Measurements from ENCODE around the gene HOXA11. TPM values are rescaled to one million over a fixed set of nuclear protein-coding genes. Genes with fewer than 3 reads are reported as not detected.

The HOXA11 gene
- total RNA-seq, 4 donors from 2014 or later: not detected

DNA sequence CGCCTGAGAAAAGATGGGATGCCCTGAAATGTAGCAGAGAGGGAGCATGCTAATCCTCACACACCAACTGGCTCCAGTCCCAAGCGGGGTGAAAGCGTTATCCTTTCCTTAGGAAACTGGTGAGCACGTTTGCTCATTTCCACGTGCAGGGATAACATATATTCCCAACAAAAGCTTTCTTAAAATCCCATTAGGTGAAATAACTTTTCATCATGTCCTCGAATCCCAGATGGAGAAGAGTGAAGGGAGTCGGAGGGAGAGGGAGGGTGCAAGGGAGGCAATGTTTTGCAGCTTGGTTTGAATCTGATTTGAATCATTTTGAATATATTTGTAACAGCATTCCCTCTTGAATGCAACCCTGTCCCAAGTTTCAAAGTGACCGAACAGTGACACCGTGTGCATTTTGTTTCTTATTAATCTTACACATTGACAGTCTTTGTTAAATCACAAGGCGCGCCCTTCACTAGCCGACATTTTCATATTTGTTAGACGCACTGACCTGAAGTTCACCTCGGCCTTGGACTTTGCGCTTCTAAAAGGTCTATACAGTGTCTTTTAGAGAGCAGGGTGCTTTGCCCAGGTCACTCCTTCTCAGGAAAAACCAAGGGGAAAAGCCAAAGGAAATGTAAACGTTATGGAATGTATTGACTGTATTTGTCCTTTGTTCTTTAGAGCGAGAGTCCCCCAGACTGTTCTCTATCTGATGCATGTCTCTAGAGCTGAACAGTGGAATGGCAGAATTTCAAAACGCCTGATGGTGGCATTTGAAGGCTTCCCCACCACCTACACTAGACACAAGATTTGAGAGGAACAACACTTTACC, 51.4 kb downstream of the HOXA11 start:
- H3K4me1 ChIP-seq: peaks cover 0 to 7% of the 10 kb centered on the region in 2 donors
- no peaks in the 10 kb centered on the region for H3K36me3 ChIP-seq
- no peak overlapping the region for H3K27ac ChIP-seq
- H3K27me3 ChIP-seq: peaks cover 47% of the 10 kb centered on the region
- 25 to 41% methylated on average over 18 of the region's 18 CpGs for WGBS, 2 donors
- intact Hi-C loops (cut with DNase I): no loop called here
- DNase-seq: no peak
- H3K4me3 ChIP-seq (replicated peaks in 1 of 3): no peak overlapping the region
- TF ChIP-seq POLR2A (IDR thresholded peaks at IDR 0.05): no peak
- TF ChIP-seq, protein P1, sequence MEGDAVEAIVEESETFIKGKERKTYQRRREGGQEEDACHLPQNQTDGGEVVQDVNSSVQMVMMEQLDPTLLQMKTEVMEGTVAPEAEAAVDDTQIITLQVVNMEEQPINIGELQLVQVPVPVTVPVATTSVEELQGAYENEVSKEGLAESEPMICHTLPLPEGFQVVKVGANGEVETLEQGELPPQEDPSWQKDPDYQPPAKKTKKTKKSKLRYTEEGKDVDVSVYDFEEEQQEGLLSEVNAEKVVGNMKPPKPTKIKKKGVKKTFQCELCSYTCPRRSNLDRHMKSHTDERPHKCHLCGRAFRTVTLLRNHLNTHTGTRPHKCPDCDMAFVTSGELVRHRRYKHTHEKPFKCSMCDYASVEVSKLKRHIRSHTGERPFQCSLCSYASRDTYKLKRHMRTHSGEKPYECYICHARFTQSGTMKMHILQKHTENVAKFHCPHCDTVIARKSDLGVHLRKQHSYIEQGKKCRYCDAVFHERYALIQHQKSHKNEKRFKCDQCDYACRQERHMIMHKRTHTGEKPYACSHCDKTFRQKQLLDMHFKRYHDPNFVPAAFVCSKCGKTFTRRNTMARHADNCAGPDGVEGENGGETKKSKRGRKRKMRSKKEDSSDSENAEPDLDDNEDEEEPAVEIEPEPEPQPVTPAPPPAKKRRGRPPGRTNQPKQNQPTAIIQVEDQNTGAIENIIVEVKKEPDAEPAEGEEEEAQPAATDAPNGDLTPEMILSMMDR (IDR thresholded peaks at IDR 0.05): no peak
- H3K9me3 ChIP-seq: no peaks in the 10 kb centered on the region

DNA sequence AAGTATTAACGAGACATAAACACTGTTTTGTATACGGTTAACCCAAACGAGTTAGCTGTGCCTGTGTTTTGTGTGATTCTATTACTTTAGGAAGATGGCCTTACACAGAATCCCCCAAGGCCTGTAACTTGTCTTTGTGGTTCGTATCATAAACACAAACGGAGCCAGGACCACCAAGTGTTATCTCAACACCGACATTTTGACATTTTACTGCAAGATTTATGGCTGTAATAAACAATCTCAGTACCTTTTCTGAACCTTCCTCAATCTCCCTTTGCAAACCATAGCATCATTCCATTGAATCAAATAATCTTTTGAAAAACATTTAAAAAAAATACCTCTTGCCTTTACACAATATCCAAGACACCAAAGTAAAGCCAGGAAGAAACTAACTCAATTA, 52.1 kb downstream of the HOXA11 start:
- Histone ChIP-seq H3K27ac (no peak overlapping the region), H3K36me3 (no peaks in the 10 kb centered on the region), H3K9me3 (no peaks in the 10 kb centered on the region), H3K27me3 (peaks cover 45% of the 10 kb centered on the region), H3K4me1 (peaks cover 0 to 7% of the 10 kb centered on the region in 2 donors), H3K4me3 (replicated peaks in 1 of 3) (no peak overlapping the region)
- 30 to 53% methylated on average over 6 of the region's 6 CpGs for WGBS, 2 donors
- TF ChIP-seq, protein P1 (IDR thresholded peaks at IDR 0.05): no peak
- no peak for TF ChIP-seq POLR2A (IDR thresholded peaks at IDR 0.05)
- DNase-seq: no peak
- intact Hi-C loops (cut with DNase I): no loop called here

- intact Hi-C loops (cut with DNase I): no loop called here
- no peak for DNase-seq
- Histone ChIP-seq H3K27ac (no peak overlapping the region), H3K4me1 (peaks cover 0 to 7% of the 10 kb centered on the region in 2 donors), H3K9me3 (no peaks in the 10 kb centered on the region), H3K36me3 (no peaks in the 10 kb centered on the region), H3K27me3 (peaks cover 45% of the 10 kb centered on the region), H3K4me3 (replicated peaks in 1 of 3) (no peak overlapping the region)
- TF ChIP-seq POLR2A (IDR thresholded peaks at IDR 0.05): no peak
- TF ChIP-seq, protein P1 (IDR thresholded peaks at IDR 0.05): no peak
- WGBS, 2 donors: 33 to 53% methylated on average over 2 of the region's 2 CpGs
These were observed 52.8 kb downstream of the HOXA11 start for GRCh38 chr7:27132214-27132613.

DNA sequence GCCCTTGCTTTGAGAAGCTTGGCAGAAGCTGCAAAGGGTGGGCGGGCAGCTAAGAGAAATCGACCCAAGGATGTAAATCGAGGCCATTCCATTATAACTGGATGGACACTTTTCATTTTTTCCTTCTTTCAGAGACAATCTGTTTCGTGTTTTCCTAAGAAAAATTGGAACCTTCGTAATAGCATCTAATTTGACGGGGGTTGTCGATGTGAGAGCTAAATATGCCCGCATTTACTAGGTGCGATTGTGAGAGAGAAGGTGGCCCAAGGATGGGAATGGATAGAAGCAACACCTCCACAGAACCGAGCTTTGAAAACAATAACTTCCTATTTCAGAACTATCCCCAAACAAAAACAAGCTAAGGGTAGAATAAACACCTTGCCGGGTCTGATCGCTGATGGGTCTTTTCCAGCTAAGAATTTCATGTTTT, 53.6 kb downstream of the HOXA11 start:
- peaks cover 0 to 7% of the 10 kb centered on the region in 2 donors for H3K4me1 ChIP-seq
- WGBS, 2 donors: 30 to 32% methylated on average over 12 of the region's 12 CpGs

More for the DNA sequence above, 53.6 kb downstream of the HOXA11 start:
- H3K27me3 ChIP-seq: peaks cover 38% of the 10 kb centered on the region
- TF ChIP-seq, protein P1 (IDR thresholded peaks at IDR 0.05): no peak
- no peak for TF ChIP-seq POLR2A (IDR thresholded peaks at IDR 0.05)
- intact Hi-C loops (cut with DNase I): no loop called here
- no peak overlapping the region for H3K27ac ChIP-seq
- H3K36me3 ChIP-seq: no peaks in the 10 kb centered on the region
- no peak for DNase-seq
- no peaks in the 10 kb centered on the region for H3K9me3 ChIP-seq
- peak overlapping the region in 1 of 3 donors; percentile 29 for H3K4me3 ChIP-seq (replicated peaks in 1 of 3)

MicroRNAs within 50 kb of the gene (microRNA counts, 767-probe panel; counts per million panel counts)
- 0 to 1,776 counts per million in 2 donors for microRNA hsa-miR-196b-5p

Small RNAs within 50 kb of the gene (microRNA-seq; reads per million reads assigned to microRNA genes)
- 38.4 reads per million, percentile 44 among the genes with 10 or more reads in this experiment for gene MIR196B

Small RNAs within 50 kb of the gene (small RNA-seq; reads per million reads assigned to genes)
- not detected for gene AC004080.5
- not detected for gene RF02140
- not detected for gene RF02141

Other genes starting within 250 kb of the HOXA11 start
- under 1 TPM in 2 of 4 donors, not detected in 2; 0.67 to 0.78 TPM for gene HOXA1, start 89.2 kb downstream of the HOXA11 start, total RNA-seq
- 1 to 10 TPM in 2 of 4 donors, under 1 TPM in 2; 0.73 to 2.7 (median 1.7) TPM for gene HOXA2, start 82.5 kb downstream of the HOXA11 start, total RNA-seq
- gene HOXA4, start 54.5 kb downstream of the HOXA11 start, total RNA-seq: 1 to 10 TPM in 3 of 4 donors, under 1 TPM in 1; 0.56 to 2.1 (median 1.3) TPM
- 1 to 10 TPM; 2.0 to 4.4 (median 3.3) TPM for gene HOXA5, start 41.6 kb downstream of the HOXA11 start, total RNA-seq
- gene HOXA6, start 37.5 kb downstream of the HOXA11 start, total RNA-seq: 1 to 10 TPM in 2 of 4 donors, not detected in 2; 1.1 to 1.6 TPM
- 1 to 10 TPM in 3 of 4 donors, under 1 TPM in 1; 0.94 to 6.1 (median 1.9) TPM for gene HOXA3, start 32.6 kb downstream of the HOXA11 start, total RNA-seq
- 1 to 10 TPM in 1 of 4 donors, under 1 TPM in 3; 0.34 to 2.1 (median 0.74) TPM for gene HOXA7, start 28.6 kb downstream of the HOXA11 start, total RNA-seq
- gene HOXA9, start 19.7 kb downstream of the HOXA11 start, total RNA-seq: 1 to 10 TPM in 1 of 4 donors, under 1 TPM in 2, not detected in 1; 0.63 to 1.9 (median 0.67) TPM
- gene HOXA10, start 10.9 kb downstream of the HOXA11 start, total RNA-seq: 1 to 10 TPM in 1 of 4 donors, not detected in 3; 4.0 TPM
- not detected for gene HOXA13, start 14.9 kb upstream of the HOXA11 start, total RNA-seq
- not detected for gene EVX1, start 57.6 kb upstream of the HOXA11 start, total RNA-seq